ENCODE results near the gene ZNF106.
A peak's percentile ranks its signal among the peaks of the same experiment; 100 is the strongest.

ZNF106 gene

GRCh38 chr15:42490671-42491538, at the start of gene ZNF106:
ZNF106 (minus strand) TSS chr15:42491141; CDS start chr15:42472289, 18,852 bp downstream.
- DNase-seq (ENCODE audit: low read depth in 2 of 2) = peak; percentile 87 to 88

- no peak for DNase-seq (ENCODE audit: low read depth in 2 of 2)
Observed at GRCh38 chr15:42533246-42533645, 42.3 kb upstream of the ZNF106 start.

GRCh38 chr15:42528970-42529369, 38.0 kb upstream of the ZNF106 start:
- DNase-seq (ENCODE audit: low read depth in 2 of 2) = no peak

GRCh38 chr15:42523331-42523730, 32.4 kb upstream of the ZNF106 start:
- no peak for DNase-seq (ENCODE audit: low read depth in 2 of 2)

- peak in 1 of 2 experiments; percentile 10 for DNase-seq (ENCODE audit: low read depth in 2 of 2)
Observed at GRCh38 chr15:42511007-42511391, 20.1 kb upstream of the ZNF106 start.

- DNase-seq (ENCODE audit: low read depth in 2 of 2) = no peak
Observed at GRCh38 chr15:42510258-42511006, 19.5 kb upstream of the ZNF106 start.

GRCh38 chr15:42508263-42508690, 17.3 kb upstream of the ZNF106 start:
- no peak for DNase-seq (ENCODE audit: low read depth in 2 of 2)

- no peak for DNase-seq (ENCODE audit: low read depth in 2 of 2)
Observed at GRCh38 chr15:42507514-42507913, 16.6 kb upstream of the ZNF106 start.

GRCh38 chr15:42504631-42505030, 13.7 kb upstream of the ZNF106 start:
- no peak for DNase-seq (ENCODE audit: low read depth in 2 of 2)

GRCh38 chr15:42503825-42504224, 12.9 kb upstream of the ZNF106 start:
- DNase-seq (ENCODE audit: low read depth in 2 of 2) = no peak

GRCh38 chr15:42502477-42502876, 11.5 kb upstream of the ZNF106 start:
- DNase-seq (ENCODE audit: low read depth in 2 of 2) = no peak

- no peak for DNase-seq (ENCODE audit: low read depth in 2 of 2)
Observed at GRCh38 chr15:42499858-42500609, 9.1 kb upstream of the ZNF106 start.

GRCh38 chr15:42498212-42499068, 7.5 kb upstream of the ZNF106 start:
- DNase-seq (ENCODE audit: low read depth in 2 of 2) = no peak

- peak; percentile 90 to 91 for DNase-seq (ENCODE audit: low read depth in 2 of 2)
Observed at GRCh38 chr15:42495361-42496212, 4.6 kb upstream of the ZNF106 start, which contains the start of gene SNAP23. SNAP23 (plus strand) TSS chr15:42495634; CDS start chr15:42511847, 16,213 bp downstream.

GRCh38 chr15:42494998-42495360, 4.0 kb upstream of the ZNF106 start:
- peak in 1 of 2 experiments; percentile 39 for DNase-seq (ENCODE audit: low read depth in 2 of 2)

- DNase-seq (ENCODE audit: low read depth in 2 of 2) = no peak
Observed at GRCh38 chr15:42493679-42494078, 2.7 kb upstream of the ZNF106 start.

GRCh38 chr15:42491539-42492225, 741 bp upstream of the ZNF106 start:
- DNase-seq (ENCODE audit: low read depth in 2 of 2) = peak in 1 of 2 experiments; percentile 35

GRCh38 chr15:42490291-42490670, 660 bp downstream of the ZNF106 start:
- DNase-seq (ENCODE audit: low read depth in 2 of 2) = no peak

GRCh38 chr15:42483677-42484076, 7.3 kb downstream of the ZNF106 start:
- DNase-seq (ENCODE audit: low read depth in 2 of 2) = no peak

GRCh38 chr15:42482701-42483100, 8.2 kb downstream of the ZNF106 start:
- DNase-seq (ENCODE audit: low read depth in 2 of 2) = no peak

All from fibroblast of skin of left quadriceps (primary cell).